C4-2B (cell line): ENCODE data around the gene OSTC.

Source experiments
- CTCF ChIP-seq: fragments of 450-650 bp; conservative IDR thresholded peaks from 2 replicates; pipeline ENCODE4 v1.5.1; 2017; ENCODE audit warnings: mild to moderate bottlenecking
- ZFX ChIP-seq: fragments of 450-650 bp; IDR thresholded peaks from 2 replicates; pipeline ENCODE4 v1.6.1; 2017

GRCh38 chr4:108646706-108647105 lies 3.7 kb upstream of the OSTC start:
- TF ChIP-seq CTCF (no peak), ZFX (no peak)
